ENCODE results near the gene EXOC6.

The EXOC6 gene

GRCh38 chr10:92916433-92916832 is 68.1 kb downstream of the EXOC6 start:
- TF ChIP-seq CTCF (IDR thresholded peaks at IDR 0.05; ENCODE audit: extremely low read depth, missing control alignments): no peak
- peak; percentile 4 for DNase-seq (ENCODE audit: low spot score)

GRCh38 chr10:92918603-92919002 is 70.3 kb downstream of the EXOC6 start:
- no peak for DNase-seq (ENCODE audit: low spot score)

GRCh38 chr10:92920866-92921265 is 72.5 kb downstream of the EXOC6 start:
- DNase-seq (ENCODE audit: low spot score): no peak
- no peak for TF ChIP-seq CTCF (IDR thresholded peaks at IDR 0.05; ENCODE audit: extremely low read depth, missing control alignments)

More at GRCh38 chr10:92918603-92919002, 70.3 kb downstream of the EXOC6 start:
- no peak for TF ChIP-seq CTCF (IDR thresholded peaks at IDR 0.05; ENCODE audit: extremely low read depth, missing control alignments)

- no peak for TF ChIP-seq CTCF (IDR thresholded peaks at IDR 0.05; ENCODE audit: extremely low read depth, missing control alignments)
- DNase-seq (ENCODE audit: low spot score): no peak
These were observed 75.1 kb downstream of the EXOC6 start for GRCh38 chr10:92923416-92923815.

GRCh38 chr10:92929896-92930295 is 81.6 kb downstream of the EXOC6 start:
- DNase-seq (ENCODE audit: low spot score): no peak
- no peak for TF ChIP-seq CTCF (IDR thresholded peaks at IDR 0.05; ENCODE audit: extremely low read depth, missing control alignments)

GRCh38 chr10:92931597-92931996 is 83.3 kb downstream of the EXOC6 start:
- TF ChIP-seq CTCF (IDR thresholded peaks at IDR 0.05; ENCODE audit: extremely low read depth, missing control alignments): no peak
- no peak for DNase-seq (ENCODE audit: low spot score)

GRCh38 chr10:92937876-92938275 is 89.6 kb downstream of the EXOC6 start:
- DNase-seq (ENCODE audit: low spot score): no peak
- no peak for TF ChIP-seq CTCF (IDR thresholded peaks at IDR 0.05; ENCODE audit: extremely low read depth, missing control alignments)
